ENCODE results near the gene FERMT1. TPM values are rescaled to one million over a fixed set of nuclear protein-coding genes. Genes with fewer than 3 reads are reported as not detected.

Gene FERMT1
- total and polyA plus RNA-seq, 2 donors (not counting 3 experiments of a cell fraction or from before 2014, with no cell fraction given) = 0.11 to 1.5 TPM

DNA sequence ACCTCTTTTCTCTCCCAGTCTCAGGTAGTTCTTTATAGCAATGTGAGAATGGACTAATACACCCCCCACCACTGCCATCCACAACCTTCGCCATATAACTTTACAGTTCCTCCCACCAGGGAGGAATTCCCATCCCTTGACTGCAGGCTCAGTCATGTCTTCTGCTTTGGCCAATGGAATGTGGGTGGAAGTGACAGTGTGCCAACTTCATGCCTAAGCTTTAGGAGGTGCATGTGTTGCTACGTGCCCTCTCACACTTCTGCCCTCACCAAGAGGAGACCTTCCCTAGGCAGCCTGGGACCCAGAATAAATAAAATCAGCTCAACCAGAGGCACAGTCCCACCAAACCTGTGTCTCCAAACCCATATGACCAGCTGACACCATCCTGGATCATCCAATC lies 36.0 kb downstream of the FERMT1 start:
- ChIA-PET POLR2A (no interaction called here), CTCF (interaction anchor here (1.0 kb wide), 1 partner anchor 558 kb away, joined by 3 read pairs; no protein-coding TSS in a partner anchor)
- Histone ChIP-seq H3K9me1 (replicated peaks; ENCODE audit: control insufficient read depth, extremely low read depth, insufficient read depth, low read length) (no peaks in the 10 kb centered on the region), H3K79me2 (ENCODE audit: control insufficient read depth, insufficient read depth, low read length) (no peaks in the 10 kb centered on the region), H2AFZ (ENCODE audit: low read depth, low read length) (no peak overlapping the region), H3K27ac (ENCODE audit: insufficient read depth, low read depth, low read length) (no peak overlapping the region), H3K4me1 (ENCODE audit: control insufficient read depth, extremely low read depth, insufficient read depth, low read length) (no peaks in the 10 kb centered on the region), H3K4me3 (replicated peaks in 1 of 3; ENCODE audit: insufficient read depth in 1 of 3, low read depth in 1 of 3, low read length in 3 of 3) (no peak overlapping the region), H3K27me3 (ENCODE audit: control insufficient read depth in 2 of 2, insufficient read depth in 2 of 2, low read length in 2 of 2) (no peaks in the 10 kb centered on the region), H3K4me2 (ENCODE audit: insufficient read depth, low read length) (no peak overlapping the region), H4K20me1 (replicated peaks; ENCODE audit: control insufficient read depth, extremely low read depth, insufficient read depth, low read length) (no peaks in the 10 kb centered on the region), H3K36me3 (ENCODE audit: control insufficient read depth in 2 of 2, extremely low read depth in 1 of 2, insufficient read depth in 2 of 2, low read length in 2 of 2) (no peaks in the 10 kb centered on the region), H3K9me3 (replicated peaks; ENCODE audit: control insufficient read depth, insufficient read depth, low read length) (no peaks in the 10 kb centered on the region), H3K9ac (replicated peaks; ENCODE audit: extremely low read depth, insufficient read depth, low read length) (no peak overlapping the region)
- DNase-seq (ENCODE audit: low read depth, low spot score) (no peak), FAIRE-seq (no peak)
- intact Hi-C loops (cut with micrococcal nuclease) = no loop called here
- no peak for TF ChIP-seq POLR2A (IDR thresholded peaks at IDR 0.05; ENCODE audit: low read depth, low read length)
- no peak for TF ChIP-seq MYC (IDR thresholded peaks at IDR 0.05; ENCODE audit: low read depth, low read length)
- TF ChIP-seq, protein P1, sequence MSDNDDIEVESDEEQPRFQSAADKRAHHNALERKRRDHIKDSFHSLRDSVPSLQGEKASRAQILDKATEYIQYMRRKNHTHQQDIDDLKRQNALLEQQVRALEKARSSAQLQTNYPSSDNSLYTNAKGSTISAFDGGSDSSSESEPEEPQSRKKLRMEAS (IDR thresholded peaks at IDR 0.05; ENCODE audit: insufficient read depth, insufficient read length) = no peak
- no peak for TF ChIP-seq FOS (IDR thresholded peaks at IDR 0.05; ENCODE audit: borderline replicate concordance, insufficient read depth, low read length)
- TF ChIP-seq GATA2 (IDR thresholded peaks at IDR 0.05; ENCODE audit: insufficient read depth, insufficient read length, low read depth, low read length) = no peak
- TF ChIP-seq, protein P2, sequence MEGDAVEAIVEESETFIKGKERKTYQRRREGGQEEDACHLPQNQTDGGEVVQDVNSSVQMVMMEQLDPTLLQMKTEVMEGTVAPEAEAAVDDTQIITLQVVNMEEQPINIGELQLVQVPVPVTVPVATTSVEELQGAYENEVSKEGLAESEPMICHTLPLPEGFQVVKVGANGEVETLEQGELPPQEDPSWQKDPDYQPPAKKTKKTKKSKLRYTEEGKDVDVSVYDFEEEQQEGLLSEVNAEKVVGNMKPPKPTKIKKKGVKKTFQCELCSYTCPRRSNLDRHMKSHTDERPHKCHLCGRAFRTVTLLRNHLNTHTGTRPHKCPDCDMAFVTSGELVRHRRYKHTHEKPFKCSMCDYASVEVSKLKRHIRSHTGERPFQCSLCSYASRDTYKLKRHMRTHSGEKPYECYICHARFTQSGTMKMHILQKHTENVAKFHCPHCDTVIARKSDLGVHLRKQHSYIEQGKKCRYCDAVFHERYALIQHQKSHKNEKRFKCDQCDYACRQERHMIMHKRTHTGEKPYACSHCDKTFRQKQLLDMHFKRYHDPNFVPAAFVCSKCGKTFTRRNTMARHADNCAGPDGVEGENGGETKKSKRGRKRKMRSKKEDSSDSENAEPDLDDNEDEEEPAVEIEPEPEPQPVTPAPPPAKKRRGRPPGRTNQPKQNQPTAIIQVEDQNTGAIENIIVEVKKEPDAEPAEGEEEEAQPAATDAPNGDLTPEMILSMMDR (IDR thresholded peaks at IDR 0.05; ENCODE audit: extremely low read depth in 1 of 2, insufficient read depth in 1 of 2, low read depth in 1 of 2, low read length in 2 of 2) = no peak
- no peak for TF ChIP-seq EZH2 (IDR thresholded peaks at IDR 0.05; ENCODE audit: borderline replicate concordance, low read depth, low read length, severe bottlenecking)
- TF ChIP-seq POLR2AphosphoS5 (IDR thresholded peaks at IDR 0.05; ENCODE audit: insufficient read depth, low read depth, low read length) = no peak
- no peak for TF ChIP-seq JUN (IDR thresholded peaks at IDR 0.05; ENCODE audit: borderline replicate concordance, insufficient read depth, insufficient read length, low read depth)
- BruUV-seq (replicated peaks) = no TSS peak
- dilution Hi-C loops (cut with MboI; ENCODE audit: extremely low pct_ligation_motif_present, low sequenced_read_pairs) = no loop called here

Measured in endothelial cell of umbilical vein (primary cell).